ENCODE measurements around the gene PAQR5. TPM values are rescaled to one million over a fixed set of nuclear protein-coding genes. Genes with fewer than 3 reads are reported as not detected.

PAQR5 gene
- total RNA-seq, 1 donor from 2014 or later: 1.2 TPM

DNA sequence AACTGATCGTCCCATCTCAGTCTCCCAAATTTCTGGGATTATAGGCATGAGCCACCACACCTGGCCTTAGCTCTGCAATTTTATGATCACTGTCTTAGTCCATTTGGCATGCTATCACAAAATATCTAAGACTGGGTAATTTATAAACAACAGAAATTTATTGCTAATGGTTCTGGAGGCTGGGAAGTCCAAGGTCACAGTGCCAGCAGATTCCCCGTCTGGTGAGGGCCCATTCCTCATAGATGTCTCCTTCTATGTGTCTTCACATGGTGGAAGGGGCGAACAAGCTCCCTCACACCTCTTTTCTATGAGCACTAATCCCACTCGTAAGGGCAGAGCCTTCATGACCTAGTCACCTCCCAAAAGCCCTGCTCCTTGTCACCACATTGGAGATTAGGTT lies 60.1 kb downstream of the PAQR5 start:
- Mint-ChIP-seq H3K9me3 (ENCODE audit: unreplicated experiment) (peaks cover 2% of the 10 kb centered on the region), H3K27ac (ENCODE audit: unreplicated experiment) (no peak overlapping the region), H3K4me1 (ENCODE audit: low read depth, unreplicated experiment) (peaks cover 4% of the 10 kb centered on the region), H3K36me3 (ENCODE audit: low read depth, unreplicated experiment) (no peaks in the 10 kb centered on the region), H3K4me3 (ENCODE audit: unreplicated experiment) (no peak overlapping the region), H3K27me3 (ENCODE audit: low read depth, unreplicated experiment) (peaks cover 6% of the 10 kb centered on the region)
- Histone ChIP-seq H3K79me2 (ENCODE audit: insufficient read depth, low read length) (no peaks in the 10 kb centered on the region), H4K20me1 (ENCODE audit: insufficient read depth, low read length) (no peaks in the 10 kb centered on the region), H3K9me3 (ENCODE audit: insufficient read depth, low read depth, low read length) (no peaks in the 10 kb centered on the region), H3K36me3 (ENCODE audit: insufficient read depth, low read length) (no peaks in the 10 kb centered on the region), H3K27ac (ENCODE audit: low read depth, low read length) (no peak overlapping the region), H3K4me3 (ENCODE audit: insufficient read depth, low read depth, low read length) (no peak overlapping the region), H3K4me2 (ENCODE audit: low read length) (no peak overlapping the region), H3K27me3 (ENCODE audit: insufficient read depth, low read length) (no peaks in the 10 kb centered on the region), H2AFZ (ENCODE audit: low read depth, low read length) (no peak overlapping the region), H3K4me1 (ENCODE audit: insufficient read depth, low read length) (no peaks in the 10 kb centered on the region), H3K9ac (ENCODE audit: low read length) (no peak overlapping the region)
- FAIRE-seq (no peak), DNase-seq (ENCODE audit: low read depth) (no peak)
- TF ChIP-seq, protein P1, sequence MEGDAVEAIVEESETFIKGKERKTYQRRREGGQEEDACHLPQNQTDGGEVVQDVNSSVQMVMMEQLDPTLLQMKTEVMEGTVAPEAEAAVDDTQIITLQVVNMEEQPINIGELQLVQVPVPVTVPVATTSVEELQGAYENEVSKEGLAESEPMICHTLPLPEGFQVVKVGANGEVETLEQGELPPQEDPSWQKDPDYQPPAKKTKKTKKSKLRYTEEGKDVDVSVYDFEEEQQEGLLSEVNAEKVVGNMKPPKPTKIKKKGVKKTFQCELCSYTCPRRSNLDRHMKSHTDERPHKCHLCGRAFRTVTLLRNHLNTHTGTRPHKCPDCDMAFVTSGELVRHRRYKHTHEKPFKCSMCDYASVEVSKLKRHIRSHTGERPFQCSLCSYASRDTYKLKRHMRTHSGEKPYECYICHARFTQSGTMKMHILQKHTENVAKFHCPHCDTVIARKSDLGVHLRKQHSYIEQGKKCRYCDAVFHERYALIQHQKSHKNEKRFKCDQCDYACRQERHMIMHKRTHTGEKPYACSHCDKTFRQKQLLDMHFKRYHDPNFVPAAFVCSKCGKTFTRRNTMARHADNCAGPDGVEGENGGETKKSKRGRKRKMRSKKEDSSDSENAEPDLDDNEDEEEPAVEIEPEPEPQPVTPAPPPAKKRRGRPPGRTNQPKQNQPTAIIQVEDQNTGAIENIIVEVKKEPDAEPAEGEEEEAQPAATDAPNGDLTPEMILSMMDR (IDR thresholded peaks at IDR 0.05; ENCODE audit: insufficient read depth, low read depth, low read length): no peak
- no peak for TF ChIP-seq EZH2 (IDR thresholded peaks at IDR 0.05; ENCODE audit: insufficient read depth, low read length)

DNA sequence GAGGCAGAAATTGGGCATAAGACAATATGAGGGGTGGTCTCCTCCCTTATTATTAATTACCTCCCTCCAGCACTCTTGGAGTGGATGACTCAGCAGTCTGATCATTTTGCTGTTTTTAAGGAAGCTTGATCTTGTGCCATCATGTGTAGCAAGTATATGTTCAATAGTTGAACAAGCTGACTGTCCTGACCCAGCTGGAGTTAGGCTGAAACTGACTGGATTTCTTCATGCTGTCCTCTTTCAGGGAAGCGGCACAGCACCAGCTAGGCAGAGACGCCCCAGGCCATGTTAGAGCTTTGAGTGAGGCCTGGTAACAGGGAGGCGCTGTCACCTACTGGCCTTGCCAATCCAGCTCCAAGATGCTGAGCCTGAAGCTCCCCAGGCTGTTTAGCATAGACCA lies 61.0 kb downstream of the PAQR5 start:
- Histone ChIP-seq H3K27ac (ENCODE audit: low read depth, low read length) (no peak overlapping the region), H2AFZ (ENCODE audit: low read depth, low read length) (no peak overlapping the region), H3K4me1 (ENCODE audit: insufficient read depth, low read length) (no peaks in the 10 kb centered on the region), H3K9me3 (ENCODE audit: insufficient read depth, low read depth, low read length) (no peaks in the 10 kb centered on the region), H4K20me1 (ENCODE audit: insufficient read depth, low read length) (no peaks in the 10 kb centered on the region), H3K27me3 (ENCODE audit: insufficient read depth, low read length) (no peaks in the 10 kb centered on the region), H3K36me3 (ENCODE audit: insufficient read depth, low read length) (no peaks in the 10 kb centered on the region), H3K4me2 (ENCODE audit: low read length) (no peak overlapping the region), H3K79me2 (ENCODE audit: insufficient read depth, low read length) (no peaks in the 10 kb centered on the region), H3K9ac (ENCODE audit: low read length) (no peak overlapping the region), H3K4me3 (ENCODE audit: insufficient read depth, low read depth, low read length) (no peak overlapping the region)
- no peak overlapping the region for H3K27ac Mint-ChIP-seq (ENCODE audit: unreplicated experiment)
- peaks cover 6% of the 10 kb centered on the region for H3K27me3 Mint-ChIP-seq (ENCODE audit: low read depth, unreplicated experiment)
- DNase-seq (ENCODE audit: low read depth) (peak; percentile 47), FAIRE-seq (no peak)
- TF ChIP-seq, protein P1 (IDR thresholded peaks at IDR 0.05; ENCODE audit: insufficient read depth, low read depth, low read length): no peak
- no peaks in the 10 kb centered on the region for H3K36me3 Mint-ChIP-seq (ENCODE audit: low read depth, unreplicated experiment)
- no peak overlapping the region for H3K4me3 Mint-ChIP-seq (ENCODE audit: unreplicated experiment)
- peaks cover 2% of the 10 kb centered on the region for H3K9me3 Mint-ChIP-seq (ENCODE audit: unreplicated experiment)
- H3K4me1 Mint-ChIP-seq (ENCODE audit: low read depth, unreplicated experiment): peaks cover 4% of the 10 kb centered on the region

DNA sequence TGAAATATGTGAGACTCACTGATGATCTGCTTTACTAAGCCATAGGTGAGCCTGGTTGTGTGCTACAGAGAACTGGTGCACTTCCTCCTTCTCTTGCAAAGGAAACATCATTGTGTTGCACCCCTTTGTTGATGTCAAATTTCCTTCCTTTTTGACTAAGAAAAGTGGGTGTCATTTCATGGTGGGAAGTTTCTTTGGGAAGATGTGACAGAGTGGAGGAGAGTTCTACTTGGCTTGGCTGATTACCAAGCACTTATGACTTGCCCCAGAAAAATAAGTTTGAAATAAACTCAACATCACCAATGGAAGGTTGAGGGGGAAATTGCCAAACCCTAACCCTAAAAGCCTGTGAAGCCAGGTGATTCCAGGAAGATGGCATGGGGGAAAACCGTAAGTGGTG lies 61.9 kb downstream of the PAQR5 start:
- peaks cover 4% of the 10 kb centered on the region for H3K4me1 Mint-ChIP-seq (ENCODE audit: low read depth, unreplicated experiment)
- H2AFZ ChIP-seq (ENCODE audit: low read depth, low read length): no peak overlapping the region
- H3K9ac ChIP-seq (ENCODE audit: low read length): no peak overlapping the region
- no peak overlapping the region for H3K27ac Mint-ChIP-seq (ENCODE audit: unreplicated experiment)
- no peak overlapping the region for H3K4me3 ChIP-seq (ENCODE audit: insufficient read depth, low read depth, low read length)
- no peak overlapping the region for H3K4me3 Mint-ChIP-seq (ENCODE audit: unreplicated experiment)
- H3K9me3 Mint-ChIP-seq (ENCODE audit: unreplicated experiment): peaks cover 2% of the 10 kb centered on the region
- no peak overlapping the region for H3K27ac ChIP-seq (ENCODE audit: low read depth, low read length)
- no peaks in the 10 kb centered on the region for H3K9me3 ChIP-seq (ENCODE audit: insufficient read depth, low read depth, low read length)
- TF ChIP-seq EZH2 (IDR thresholded peaks at IDR 0.05; ENCODE audit: insufficient read depth, low read length): no peak
- TF ChIP-seq, protein P1 (IDR thresholded peaks at IDR 0.05; ENCODE audit: insufficient read depth, low read depth, low read length): no peak
- no peak overlapping the region for H3K4me2 ChIP-seq (ENCODE audit: low read length)
- H3K36me3 Mint-ChIP-seq (ENCODE audit: low read depth, unreplicated experiment): no peaks in the 10 kb centered on the region
- no peaks in the 10 kb centered on the region for H3K27me3 ChIP-seq (ENCODE audit: insufficient read depth, low read length)
- H4K20me1 ChIP-seq (ENCODE audit: insufficient read depth, low read length): no peaks in the 10 kb centered on the region
- DNase-seq (ENCODE audit: low read depth): no peak
- no peaks in the 10 kb centered on the region for H3K79me2 ChIP-seq (ENCODE audit: insufficient read depth, low read length)
- no peak for FAIRE-seq
- H3K4me1 ChIP-seq (ENCODE audit: insufficient read depth, low read length): no peaks in the 10 kb centered on the region
- peaks cover 6% of the 10 kb centered on the region for H3K27me3 Mint-ChIP-seq (ENCODE audit: low read depth, unreplicated experiment)
- no peaks in the 10 kb centered on the region for H3K36me3 ChIP-seq (ENCODE audit: insufficient read depth, low read length)

All from astrocyte (in vitro differentiated cells and primary cell).